GM12865 (cell line): ENCODE data around the gene CHFR.
"Not testable (repeated sequence)": the region's sequence is repeated elsewhere in the genome, so short reads cannot be mapped to it uniquely, and the experiment has no call there.

ENCODE experiments used
- DNase-seq: peaks from one replicate; pipeline ENCODE4 v3.0.0; 2010; ENCODE audit warnings: low read depth
- H3K4me3 ChIP-seq: 2 replicates; pipeline ENCODE4 v1.5.1; 2011; ENCODE audit warnings: mild to moderate bottlenecking, low read depth, low read length, control low read depth
- CTCF ChIP-seq: IDR thresholded peaks from 2 replicates; pipeline ENCODE4 v1.5.1; 2011; ENCODE audit warnings: low read length, control low read depth, low read depth, inconsistent platforms; ENCODE audit not compliant: insufficient read depth; ENCODE audit errors: missing control alignments

CHFR gene

GRCh38 chr12:132887513-132888351 is at the start of gene CHFR:
TSS of gene CHFR (minus strand) at chr12:132887605. CDS start at chr12:132887328, 277 bp downstream.
- TF ChIP-seq CTCF: no peak
- DNase-seq: peak; percentile 99
- H3K4me3 ChIP-seq: peak within 1 kb of the TSS; percentile 93

- not testable (repeated sequence) for DNase-seq, H3K4me3 ChIP-seq
Measured at GRCh38 chr12:132936921-132937320, 49.5 kb upstream of the CHFR start.

- no peak overlapping the region for H3K4me3 ChIP-seq
- no peak for DNase-seq
- TF ChIP-seq CTCF: no peak
Measured at GRCh38 chr12:132936163-132936562, 48.8 kb upstream of the CHFR start.

GRCh38 chr12:132926415-132926833 is 39.0 kb upstream of the CHFR start:
- TF ChIP-seq CTCF: no peak

GRCh38 chr12:132925597-132926414 is 38.4 kb upstream of the CHFR start:
- no peak overlapping the region for H3K4me3 ChIP-seq
- DNase-seq: no peak
- TF ChIP-seq CTCF: no peak

More at GRCh38 chr12:132926415-132926833, 39.0 kb upstream of the CHFR start:
- no peak overlapping the region for H3K4me3 ChIP-seq
- DNase-seq: no peak

- no peak overlapping the region for H3K4me3 ChIP-seq
- no peak for TF ChIP-seq CTCF
- no peak for DNase-seq
Measured at GRCh38 chr12:132924356-132924755, 37.0 kb upstream of the CHFR start.

- no peak overlapping the region for H3K4me3 ChIP-seq
- no peak for TF ChIP-seq CTCF
- no peak for DNase-seq
Measured at GRCh38 chr12:132923356-132923909, 36.0 kb upstream of the CHFR start.
